ENCODE data around the gene DDX23. TPM values are rescaled to one million over a fixed set of nuclear protein-coding genes. Genes with fewer than 3 reads are reported as not detected.
A peak's percentile ranks its signal among the peaks of the same experiment; 100 is the strongest.
"Not testable (repeated sequence)": the region's sequence is repeated elsewhere in the genome, so short reads cannot be mapped to it uniquely, and the experiment has no call there.

DDX23 gene
- total RNA-seq, 4 donors from 2014 or later: 66.8 to 85.8 (median 73.0) TPM

DNA sequence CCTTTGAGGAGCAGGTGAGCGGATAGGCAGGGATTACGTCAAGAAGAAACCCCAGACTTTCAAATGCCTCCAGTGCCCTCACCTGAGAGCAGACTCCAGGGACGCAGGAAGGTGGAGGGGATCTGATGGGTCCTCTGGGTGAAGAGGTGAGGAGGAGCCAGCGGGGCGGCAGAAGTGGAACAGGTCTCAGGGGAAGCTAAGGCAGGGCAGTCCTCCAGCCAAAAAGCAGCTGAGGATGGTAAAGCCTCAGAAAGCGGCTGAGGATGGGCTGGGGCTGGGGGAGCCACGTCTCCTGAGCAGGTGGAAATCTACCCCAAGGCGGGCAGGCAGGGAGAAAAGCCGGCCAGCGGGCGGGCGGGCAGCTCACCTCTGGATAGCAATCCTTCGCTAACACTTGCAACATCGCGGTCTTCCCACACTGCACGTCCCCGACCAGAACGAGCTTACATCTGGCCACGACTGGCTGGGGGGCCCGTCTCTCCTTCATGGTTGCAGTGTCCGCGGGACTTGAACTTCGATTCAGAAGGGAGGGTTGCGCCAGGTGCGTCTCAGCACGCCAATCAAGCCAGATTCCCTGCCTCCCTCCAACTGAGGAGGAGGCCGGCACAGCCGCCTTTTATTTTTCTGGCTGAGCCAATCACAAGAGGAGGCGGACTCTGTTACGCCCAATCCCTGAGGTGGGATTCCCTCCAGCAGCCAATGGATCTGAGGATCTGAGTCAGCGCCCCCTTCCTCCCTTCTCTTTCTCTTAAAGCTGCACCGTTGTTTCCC lies 13.5 kb upstream of the DDX23 start, which contains the start of gene RND1:
RND1 (minus strand) TSS at position 590 of the 771 bp plus-strand sequence; CDS start at position 487, 103 bp downstream.
- H3K27ac ChIP-seq: peak within 1 kb of the TSS in 3 of 4 donors; percentile 15 to 59 (median 51)
- ATAC-seq: peak; percentile 98
- peaks cover 34% of the 10 kb centered on the region for H3K27me3 ChIP-seq
- H3K4me1 ChIP-seq: peaks cover 0 to 15% (median 3%) of the 10 kb centered on the region in 3 donors
- WGBS, 2 donors (ENCODE audit: low coverage in 1 of 2): 0% methylated on average over 16 of the region's 32 CpGs; no CpG with 5 or more reads in 1 of the 2 donors
- H3K36me3 ChIP-seq: peaks cover 0 to 6% of the 10 kb centered on the region in 2 donors
- H3K4me3 ChIP-seq: peak within 1 kb of the TSS; percentile 39 to 65
- TF ChIP-seq POLR2AphosphoS5 (IDR thresholded peaks at IDR 0.05) (peak; percentile 91), POLR2A (IDR thresholded peaks at IDR 0.05) (peak; percentile 83), EP300 (IDR thresholded peaks at IDR 0.05) (no peak), CTCF (IDR thresholded peaks at IDR 0.05) (peak in 1 of 4 experiments; percentile 33)
- H3K9me3 ChIP-seq: no peaks in the 10 kb centered on the region

- H3K4me1 ChIP-seq: peaks cover 0 to 15% (median 3%) of the 10 kb centered on the region in 3 donors
- no peaks in the 10 kb centered on the region for H3K9me3 ChIP-seq
- peaks cover 34% of the 10 kb centered on the region for H3K27me3 ChIP-seq
- no peak for ATAC-seq
- H3K4me3 ChIP-seq: no peak overlapping the region
- WGBS, 2 donors (ENCODE audit: low coverage in 1 of 2): 50 to 52% methylated on average over 1 to 4 of the region's 4 CpGs
- peaks cover 0 to 6% of the 10 kb centered on the region in 2 donors for H3K36me3 ChIP-seq
- H3K27ac ChIP-seq: no peak overlapping the region
- no peak for TF ChIP-seq CTCF (IDR thresholded peaks at IDR 0.05)
- no peak for TF ChIP-seq POLR2AphosphoS5 (IDR thresholded peaks at IDR 0.05)
- no peak for TF ChIP-seq EP300 (IDR thresholded peaks at IDR 0.05)
- TF ChIP-seq POLR2A (IDR thresholded peaks at IDR 0.05): no peak
Observed at GRCh38 chr12:48863291-48863690, 11.3 kb upstream of the DDX23 start.

GRCh38 chr12:48862760-48863159 lies 10.8 kb upstream of the DDX23 start:
- H3K36me3 ChIP-seq: peaks cover 0 to 6% of the 10 kb centered on the region in 2 donors
- WGBS, 2 donors (ENCODE audit: low coverage in 1 of 2): 48% methylated on average over 5 of the region's 5 CpGs; no CpG with 5 or more reads in 1 of the 2 donors
- no peak overlapping the region for H3K27ac ChIP-seq
- H3K9me3 ChIP-seq: no peaks in the 10 kb centered on the region
- no peak for TF ChIP-seq POLR2AphosphoS5 (IDR thresholded peaks at IDR 0.05)
- no peak for TF ChIP-seq POLR2A (IDR thresholded peaks at IDR 0.05)
- no peak for TF ChIP-seq CTCF (IDR thresholded peaks at IDR 0.05)
- TF ChIP-seq EP300 (IDR thresholded peaks at IDR 0.05): no peak
- peaks cover 0 to 15% (median 3%) of the 10 kb centered on the region in 3 donors for H3K4me1 ChIP-seq
- H3K4me3 ChIP-seq: no peak overlapping the region
- no peak for ATAC-seq
- H3K27me3 ChIP-seq: peaks cover 34% of the 10 kb centered on the region

DNA sequence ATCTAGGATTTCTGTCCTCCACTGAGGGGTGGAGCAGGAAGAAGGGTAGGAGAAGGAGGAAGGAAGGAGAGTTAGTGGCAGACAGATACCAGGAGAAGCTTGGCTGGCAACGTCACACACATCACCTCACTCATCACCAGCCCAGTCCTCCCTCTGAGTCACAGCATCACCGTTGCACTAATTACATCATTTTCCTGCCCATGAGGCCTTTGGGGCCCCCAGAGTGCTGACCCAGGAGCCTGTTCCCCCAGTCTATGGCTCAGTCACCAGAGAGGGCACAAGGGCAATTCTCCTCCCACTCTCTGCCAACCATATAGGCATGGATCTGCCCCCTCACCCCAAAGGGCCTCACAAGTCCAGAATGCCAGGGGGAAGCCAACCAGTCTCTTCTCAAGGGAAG lies 9.1 kb upstream of the DDX23 start:
- Histone ChIP-seq H3K27me3 (peaks cover 34% of the 10 kb centered on the region), H3K4me1 (peaks cover 0 to 13% (median 3%) of the 10 kb centered on the region in 3 donors), H3K36me3 (peaks cover 0 to 6% of the 10 kb centered on the region in 2 donors), H3K4me3 (no peak overlapping the region), H3K27ac (no peak overlapping the region), H3K9me3 (no peaks in the 10 kb centered on the region)
- WGBS, 2 donors (ENCODE audit: low coverage in 1 of 2): 60% methylated on average over 1 of the region's 2 CpGs; no CpG with 5 or more reads in 1 of the 2 donors
- ATAC-seq: no peak
- no peak for TF ChIP-seq POLR2A (IDR thresholded peaks at IDR 0.05)
- TF ChIP-seq POLR2AphosphoS5 (IDR thresholded peaks at IDR 0.05): no peak
- TF ChIP-seq CTCF (IDR thresholded peaks at IDR 0.05): no peak
- TF ChIP-seq EP300 (IDR thresholded peaks at IDR 0.05): no peak

GRCh38 chr12:48860236-48860635 lies 8.3 kb upstream of the DDX23 start:
- 100% methylated on average over 3 to 4 of the region's 5 CpGs for WGBS, 2 donors (ENCODE audit: low coverage in 1 of 2)
- H3K4me3 ChIP-seq, H3K36me3 ChIP-seq, H3K4me1 ChIP-seq, ATAC-seq, H3K27ac ChIP-seq, H3K9me3 ChIP-seq: not testable (repeated sequence)
- peaks cover 34% of the 10 kb centered on the region for H3K27me3 ChIP-seq
